HG02870 (cell line): Measurements from ENCODE around the gene OR51L1.

Source experiments
- ATAC-seq: cut with Tn5 transposase; IDR thresholded peaks from one replicate; pipeline ENCODE4 v1.9.1; 2021; ENCODE audit warnings: mild to moderate bottlenecking, moderate library complexity; ENCODE audit not compliant: unreplicated experiment

OR51L1 gene

GRCh38 chr11:5046226-5046625 lies 51.6 kb downstream of the OR51L1 start, which contains the start of gene OR52J3:
Gene OR52J3 (plus strand): TSS chr11:5046526. CDS start chr11:5046526, 0 bp downstream.
- ATAC-seq: no peak

- no peak for ATAC-seq
These were observed 52.2 kb downstream of the OR51L1 start for GRCh38 chr11:5046754-5047330.
